Endodermal cell (in vitro differentiated cells): ENCODE results near the gene INPP5B. TPM values are rescaled to one million over a fixed set of nuclear protein-coding genes. Genes with fewer than 3 reads are reported as not detected.

Source experiments
- DNase-seq: peaks from one replicate; pipeline ENCODE4 v3.0.0-alpha.2; 2017
- H3K27ac ChIP-seq: 2 replicates; pipeline ENCODE4 v1.5.1; 2013; ENCODE audit warnings: mild to moderate bottlenecking, low read depth, low read length, moderate library complexity
- H3K27me3 ChIP-seq: 2 replicates; pipeline ENCODE4 v1.6.1; 2013; ENCODE audit warnings: mild to moderate bottlenecking, low read length, moderate library complexity; ENCODE audit not compliant: insufficient read depth, control insufficient read depth, poor library complexity, severe bottlenecking
- H3K36me3 ChIP-seq: 2 replicates; pipeline ENCODE4 v1.7.0; 2013; ENCODE audit warnings: mild to moderate bottlenecking, low read length, moderate library complexity; ENCODE audit not compliant: control insufficient read depth, insufficient read depth
- H3K4me1 ChIP-seq: one replicate; pipeline ENCODE4 v1.7.0; 2013; ENCODE audit warnings: low read length; ENCODE audit not compliant: control insufficient read depth, insufficient read depth
- H3K4me3 ChIP-seq: 2 replicates; pipeline ENCODE4 v1.5.1; 2013; ENCODE audit warnings: mild to moderate bottlenecking, low read length, moderate library complexity
- H3K9ac ChIP-seq: 2 replicates; pipeline ENCODE4 v1.6.1; 2013; ENCODE audit warnings: mild to moderate bottlenecking, low read length, moderate library complexity; ENCODE audit not compliant: poor library complexity, severe bottlenecking; ENCODE audit errors: extremely low read depth
- H3K9me3 ChIP-seq: 2 replicates; pipeline ENCODE4 v1.6.1; 2013; ENCODE audit warnings: mild to moderate bottlenecking, low read length, moderate library complexity; ENCODE audit not compliant: control insufficient read depth
- H3K27ac Mint-ChIP-seq: 2 replicates; pipeline ENCODE4 v1.8.0; 2020; ENCODE audit warnings: mixed read lengths
- H3K27me3 Mint-ChIP-seq: 2 replicates; pipeline ENCODE4 v1.8.0; 2021; ENCODE audit warnings: mild to moderate bottlenecking, mixed read lengths; ENCODE audit not compliant: insufficient read depth
- H3K36me3 Mint-ChIP-seq: 2 replicates; pipeline ENCODE4 v1.8.0; 2020; ENCODE audit warnings: low read depth, mixed read lengths
- H3K4me1 Mint-ChIP-seq: 2 replicates; pipeline ENCODE4 v1.8.0; 2020; ENCODE audit warnings: mixed read lengths
- H3K4me3 Mint-ChIP-seq: 2 replicates; pipeline ENCODE4 v1.8.0; 2020; ENCODE audit warnings: mild to moderate bottlenecking, moderate library complexity, mixed read lengths
- H3K9me3 Mint-ChIP-seq: 2 replicates; pipeline ENCODE4 v1.8.0; 2020; ENCODE audit warnings: mild to moderate bottlenecking, mixed read lengths
- CTCF ChIP-seq: fragments of 200-600 bp; sonication (generic); conservative IDR thresholded peaks from 2 replicates; pipeline ENCODE4 v1.5.0; 2021; ENCODE audit warnings: antibody characterized with exemption, mild to moderate bottlenecking
- WGBS, 2 experiments: methylation state at CpG; one replicate each; pipeline versions ENCODE4 v1.1.5 to v1.1.7; 2013; ENCODE audit warnings: missing lambda C conversion rate in 2 of 2, mixed read lengths in 1 of 2; ENCODE audit not compliant: insufficient coverage in 1 of 2, insufficient read length in 1 of 2; 5-methylcytosine and 5-hydroxymethylcytosine counted together
- total RNA-seq, 2 donors: library from RNA; stranded (reverse); fragmentation: NEBNext Ultra II Directional in 1 of 2; extraction: Animal tissue kit (Norgen Biotek cat#: 25700) in 1 of 2; gene quantifications; 2 replicates in 1 of 2; 3 replicates in 1 of 2; pipeline ENCODE4 v1.2.1, GENCODE V29; 2021

Gene INPP5B
- total RNA-seq, 2 donors from 2014 or later, result 19.9 to 21.4 TPM

DNA sequence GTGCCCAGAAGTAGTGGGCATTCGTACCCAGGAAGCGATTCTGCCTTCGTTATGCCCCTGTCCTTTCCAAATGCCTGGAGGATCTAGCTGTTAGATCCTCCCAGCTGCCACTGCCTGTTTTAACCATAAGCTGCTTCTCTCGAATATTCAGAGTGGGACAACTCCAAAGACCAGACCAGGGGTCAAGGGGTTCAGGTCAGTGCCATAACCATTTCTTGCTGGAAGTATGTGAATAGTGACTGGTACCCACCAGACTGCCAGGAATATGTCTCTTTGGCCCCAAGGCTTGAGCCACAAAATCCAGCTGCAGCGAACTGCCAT, 86.5 kb downstream of the INPP5B start:
- H3K27me3 ChIP-seq, result no peaks in the 10 kb centered on the region
- Mint-ChIP-seq H3K27me3 (no peaks in the 10 kb centered on the region), H3K9me3 (no peaks in the 10 kb centered on the region), H3K4me1 (peaks cover 7% of the 10 kb centered on the region), H3K36me3 (peaks cover 25% of the 10 kb centered on the region), H3K27ac (peak overlapping the region; percentile 96), H3K4me3 (peak overlapping the region; percentile 94)
- no peak overlapping the region for H3K27ac ChIP-seq
- peaks cover 2% of the 10 kb centered on the region for H3K4me1 ChIP-seq
- H3K9ac ChIP-seq, result no peak overlapping the region
- peaks cover 21% of the 10 kb centered on the region for H3K36me3 ChIP-seq
- no peak for DNase-seq
- TF ChIP-seq CTCF, result no peak
- no peaks in the 10 kb centered on the region for H3K9me3 ChIP-seq
- 26 to 40% methylated on average over 4 to 5 of the region's 5 CpGs for WGBS, 2 experiments
- H3K4me3 ChIP-seq, result peak overlapping the region; percentile 90

- peak; percentile 98 for DNase-seq
- WGBS, 2 experiments, result 0% methylated on average over 43 to 61 of the region's 61 CpGs
- H3K27ac Mint-ChIP-seq, result peak within 1 kb of the TSS; percentile 96
- H3K27me3 Mint-ChIP-seq, result no peaks in the 10 kb centered on the region
- peak within 1 kb of the TSS; percentile 90 for H3K4me3 ChIP-seq
- no peaks in the 10 kb centered on the region for H3K9me3 ChIP-seq
- peak within 1 kb of the TSS; percentile 72 for H3K9ac ChIP-seq
- TF ChIP-seq CTCF, result peak; percentile 97
- H3K27me3 ChIP-seq, result no peaks in the 10 kb centered on the region
- H3K4me1 Mint-ChIP-seq, result peaks cover 7% of the 10 kb centered on the region
- H3K9me3 Mint-ChIP-seq, result no peaks in the 10 kb centered on the region
- H3K36me3 Mint-ChIP-seq, result peaks cover 27% of the 10 kb centered on the region
- peaks cover 2% of the 10 kb centered on the region for H3K4me1 ChIP-seq
- peak within 1 kb of the TSS; percentile 88 for H3K27ac ChIP-seq
- peaks cover 24% of the 10 kb centered on the region for H3K36me3 ChIP-seq
- peak within 1 kb of the TSS; percentile 94 for H3K4me3 Mint-ChIP-seq
These were observed 87.1 kb downstream of the INPP5B start, which contains the start of gene MTF1 for GRCh38 chr1:37859507-37860345. MTF1 (minus strand) TSS chr1:37859592; CDS start chr1:37857658, 1,934 bp downstream.

DNA sequence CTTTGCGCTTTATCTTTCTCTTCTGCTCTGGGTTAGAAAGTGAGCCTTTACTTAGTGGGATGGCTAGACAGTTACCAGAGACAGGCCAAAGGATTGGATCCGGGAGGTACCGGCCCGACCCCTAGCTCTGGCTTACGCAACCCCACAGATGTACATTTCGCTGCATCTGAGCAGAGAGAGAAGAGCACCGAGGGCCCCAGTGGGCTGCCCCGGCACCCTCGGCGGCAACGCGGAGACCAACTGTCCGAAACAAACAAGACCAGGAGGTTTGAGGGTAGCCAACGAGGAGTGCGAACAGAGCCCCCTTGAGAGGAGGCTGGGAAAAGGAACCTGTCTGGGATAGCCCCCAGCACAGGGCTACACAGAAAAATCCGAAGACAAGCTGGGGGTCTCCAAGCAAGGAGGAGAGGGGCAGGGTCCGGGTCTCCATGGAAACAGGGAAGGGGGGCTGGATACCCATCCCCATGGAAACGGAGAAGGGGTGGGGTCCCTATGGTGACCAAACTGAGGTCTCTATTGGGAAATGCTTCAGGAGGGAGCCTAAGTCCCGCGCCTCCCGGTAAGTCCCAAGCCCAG, 87.8 kb downstream of the INPP5B start:
- H3K27ac Mint-ChIP-seq, result peak overlapping the region; percentile 96
- no peaks in the 10 kb centered on the region for H3K27me3 ChIP-seq
- H3K36me3 Mint-ChIP-seq, result peaks cover 24% of the 10 kb centered on the region
- peaks cover 24% of the 10 kb centered on the region for H3K36me3 ChIP-seq
- H3K9ac ChIP-seq, result peak overlapping the region; percentile 72
- peak overlapping the region; percentile 94 for H3K4me3 Mint-ChIP-seq
- H3K27me3 Mint-ChIP-seq, result no peaks in the 10 kb centered on the region
- DNase-seq, result no peak
- H3K4me1 Mint-ChIP-seq, result peaks cover 7% of the 10 kb centered on the region
- H3K9me3 ChIP-seq, result no peaks in the 10 kb centered on the region
- H3K4me3 ChIP-seq, result peak overlapping the region; percentile 90
- H3K9me3 Mint-ChIP-seq, result no peaks in the 10 kb centered on the region
- peak overlapping the region; percentile 55 for H3K27ac ChIP-seq
- WGBS, 2 experiments, result 2 to 5% methylated on average over 18 to 21 of the region's 21 CpGs
- TF ChIP-seq CTCF, result no peak
- peaks cover 2% of the 10 kb centered on the region for H3K4me1 ChIP-seq
